ENCODE measurements around the gene SLPI. TPM values are rescaled to one million over a fixed set of nuclear protein-coding genes. Genes with fewer than 3 reads are reported as not detected.

Gene SLPI
- total RNA-seq, 2 experiments from 2014 or later = not detected

DNA sequence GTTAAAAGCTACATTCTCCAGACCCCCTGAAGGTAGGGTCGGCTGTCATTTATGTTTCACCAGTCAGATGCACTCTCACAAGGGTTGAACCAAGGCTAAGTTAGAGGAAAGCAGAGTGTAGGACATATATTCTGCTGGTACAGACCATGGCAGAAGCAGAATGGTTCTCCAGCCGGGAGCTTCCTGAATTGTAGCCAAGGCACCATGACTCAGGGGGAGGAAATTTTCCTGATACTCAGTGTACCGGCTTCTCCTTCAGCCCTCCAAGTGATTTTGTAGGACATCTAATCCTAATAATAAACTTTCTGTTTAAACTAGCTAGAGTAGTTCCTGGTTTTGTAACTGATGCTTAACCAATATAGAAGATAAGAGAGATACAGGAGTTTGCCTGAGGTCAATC lies 14.2 kb upstream of the SLPI start:
- Mint-ChIP-seq H3K27ac (no peak overlapping the region), H3K36me3 (no peaks in the 10 kb centered on the region), H3K4me1 (ENCODE audit: low read depth) (no peaks in the 10 kb centered on the region), H3K4me3 (no peak overlapping the region), H3K9me3 (no peaks in the 10 kb centered on the region), H3K27me3 (peaks cover 17% of the 10 kb centered on the region)
- no peak for DNase-seq
- CTCF ChIA-PET = interaction anchor here (0.8 to 2.0 kb wide), 3 partner anchors 23 to 50 kb away, joined by 3 to 10 read pairs (median 3); no protein-coding TSS in a partner anchor
- intact Hi-C loops (cut with micrococcal nuclease) = no loop called here
- POLR2A ChIA-PET = no interaction called here

DNA sequence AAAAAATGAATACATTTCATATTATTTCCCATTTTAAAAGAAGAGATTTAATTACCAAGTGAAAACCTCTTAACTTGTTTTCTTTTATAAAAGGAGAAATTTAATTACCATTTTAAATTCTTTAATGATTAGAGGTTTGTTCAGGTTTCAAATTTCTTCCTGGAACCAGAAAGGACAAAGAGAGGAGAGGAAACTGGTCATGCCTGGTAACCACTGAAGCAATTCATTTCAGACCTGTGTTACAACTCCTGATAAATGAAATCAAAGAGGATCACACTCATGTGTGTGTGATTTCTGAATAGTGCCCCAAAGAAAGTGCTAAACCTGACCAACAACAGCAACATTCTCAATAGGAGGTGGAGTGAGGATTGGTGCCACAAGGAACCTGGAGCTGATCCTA lies 12.6 kb upstream of the SLPI start:
- Mint-ChIP-seq H3K4me3 (no peak overlapping the region), H3K27ac (no peak overlapping the region)
- CTCF ChIA-PET = no interaction called here

DNA sequence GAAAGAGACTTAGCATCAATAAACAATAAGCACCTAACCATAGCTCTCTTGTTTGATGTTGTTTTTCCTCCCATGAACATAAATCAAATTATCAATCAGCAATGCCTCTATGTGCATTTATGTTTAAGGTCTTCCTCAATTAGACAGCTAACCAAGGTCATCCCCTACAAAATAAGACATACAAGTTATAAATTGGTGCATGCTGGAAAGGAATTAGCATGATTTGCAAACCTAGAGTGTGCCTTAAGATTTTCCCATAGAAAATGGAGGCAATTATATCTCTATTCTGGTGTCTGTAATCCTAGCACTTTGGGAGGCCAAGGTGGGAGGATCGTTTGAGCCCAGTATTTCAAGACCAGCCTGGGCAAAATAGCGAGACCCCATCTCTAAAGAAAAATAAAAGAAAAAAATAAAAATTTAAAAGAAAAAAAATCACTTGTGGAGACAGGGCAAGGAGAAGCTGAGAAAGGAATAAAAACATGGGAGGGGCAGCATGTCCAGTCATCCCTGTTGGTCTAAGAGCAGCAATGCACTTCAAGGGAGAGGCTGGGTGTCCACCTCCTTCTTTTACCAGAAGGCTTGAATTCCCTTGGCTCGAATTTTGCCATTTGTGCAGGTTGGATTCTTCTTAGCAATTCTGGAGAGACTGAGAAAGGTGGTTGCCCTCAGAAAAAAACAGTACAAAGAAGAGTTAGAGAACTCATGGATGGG lies 9.3 kb upstream of the SLPI start:
- CTCF ChIA-PET = interaction anchor here (1.3 kb wide), 1 partner anchor 30 kb away, joined by 3 read pairs; no protein-coding TSS in a partner anchor
- peaks cover 16% of the 10 kb centered on the region for H3K27me3 Mint-ChIP-seq
- H3K9me3 Mint-ChIP-seq = no peaks in the 10 kb centered on the region
- H3K36me3 Mint-ChIP-seq = no peaks in the 10 kb centered on the region
- POLR2A ChIA-PET = no interaction called here
- intact Hi-C loops (cut with micrococcal nuclease) = no loop called here
- DNase-seq = no peak
- H3K4me3 Mint-ChIP-seq = no peak overlapping the region
- no peaks in the 10 kb centered on the region for H3K4me1 Mint-ChIP-seq (ENCODE audit: low read depth)
- H3K27ac Mint-ChIP-seq = no peak overlapping the region

More for the DNA sequence above, 12.6 kb upstream of the SLPI start:
- no peaks in the 10 kb centered on the region for H3K9me3 Mint-ChIP-seq
- H3K27me3 Mint-ChIP-seq = peaks cover 14% of the 10 kb centered on the region
- H3K4me1 Mint-ChIP-seq (ENCODE audit: low read depth) = no peaks in the 10 kb centered on the region
- POLR2A ChIA-PET = no interaction called here
- no peak for DNase-seq
- intact Hi-C loops (cut with micrococcal nuclease) = no loop called here
- no peaks in the 10 kb centered on the region for H3K36me3 Mint-ChIP-seq

DNA sequence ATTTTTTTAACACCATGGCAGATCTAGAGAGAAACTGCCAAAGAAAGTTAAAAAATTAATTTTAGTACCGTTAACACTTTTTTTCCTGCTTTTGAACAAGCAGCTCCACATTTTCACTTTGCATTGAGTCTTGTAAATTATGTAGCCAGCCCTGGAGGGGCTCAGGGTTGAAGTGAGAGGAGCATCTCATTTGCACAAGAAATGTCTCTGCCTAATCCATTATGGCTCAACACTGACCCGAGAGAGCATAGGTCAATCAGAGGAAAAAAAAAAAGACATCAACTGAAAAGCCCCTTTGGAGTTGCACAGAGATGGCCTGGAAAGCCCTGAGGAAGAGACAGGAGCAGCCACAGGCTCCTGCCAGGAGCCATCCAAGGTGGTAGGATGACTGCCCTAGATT lies 4.3 kb upstream of the SLPI start:
- intact Hi-C loops (cut with micrococcal nuclease) = no loop called here
- no peak overlapping the region for H3K4me3 Mint-ChIP-seq
- no peaks in the 10 kb centered on the region for H3K4me1 Mint-ChIP-seq (ENCODE audit: low read depth)
- no peak for DNase-seq
- ChIA-PET POLR2A (no interaction called here), CTCF (no interaction called here)
- no peaks in the 10 kb centered on the region for H3K36me3 Mint-ChIP-seq
- H3K9me3 Mint-ChIP-seq = no peaks in the 10 kb centered on the region
- H3K27me3 Mint-ChIP-seq = peaks cover 19% of the 10 kb centered on the region
- no peak overlapping the region for H3K27ac Mint-ChIP-seq

DNA sequence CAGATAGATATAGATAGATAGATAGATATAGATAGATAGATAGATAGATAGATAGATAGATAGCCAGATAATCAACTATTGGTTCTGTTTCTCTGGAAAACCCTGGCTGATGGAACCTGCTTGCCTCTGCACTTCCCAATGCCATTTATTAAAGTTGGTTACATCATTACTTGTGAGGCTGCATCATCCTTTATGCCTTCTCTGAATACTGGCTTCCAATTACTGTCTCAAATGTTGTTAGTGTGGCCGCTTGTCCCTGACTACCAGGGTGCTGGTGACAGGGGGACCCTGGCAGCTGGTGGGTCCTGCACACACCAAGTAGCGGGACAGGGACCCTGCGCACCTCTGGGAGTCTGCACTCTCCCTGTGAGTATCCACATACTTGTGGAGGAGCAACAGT lies 3.9 kb upstream of the SLPI start:
- Mint-ChIP-seq H3K27me3 (peaks cover 23% of the 10 kb centered on the region), H3K27ac (no peak overlapping the region), H3K9me3 (no peaks in the 10 kb centered on the region), H3K36me3 (no peaks in the 10 kb centered on the region), H3K4me1 (ENCODE audit: low read depth) (no peaks in the 10 kb centered on the region), H3K4me3 (no peak overlapping the region)
- POLR2A ChIA-PET = no interaction called here
- intact Hi-C loops (cut with micrococcal nuclease) = no loop called here
- CTCF ChIA-PET = no interaction called here
- no peak for DNase-seq

DNA sequence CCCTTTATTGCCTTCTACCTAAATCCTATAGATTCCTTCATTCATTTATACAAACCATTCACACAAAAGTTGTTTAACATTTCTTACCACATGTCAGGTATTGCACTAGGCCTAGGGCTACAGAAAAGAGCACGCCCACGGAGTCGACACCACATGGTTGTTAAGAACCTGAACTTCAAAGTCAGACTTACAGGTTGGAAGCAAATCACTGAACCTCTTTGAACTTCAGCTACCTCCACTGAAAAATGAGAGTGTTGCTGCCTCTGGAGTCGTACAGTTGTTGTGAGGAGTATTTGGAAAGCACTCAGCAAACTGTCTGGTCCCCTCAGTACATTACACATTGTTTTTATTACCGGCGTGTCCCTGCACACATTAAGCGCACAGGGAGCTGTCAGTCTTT lies 3.3 kb upstream of the SLPI start:
- ChIA-PET CTCF (no interaction called here), POLR2A (no interaction called here)
- intact Hi-C loops (cut with micrococcal nuclease) = no loop called here
- Mint-ChIP-seq H3K36me3 (no peaks in the 10 kb centered on the region), H3K27ac (no peak overlapping the region), H3K4me1 (ENCODE audit: low read depth) (no peaks in the 10 kb centered on the region), H3K9me3 (no peaks in the 10 kb centered on the region), H3K27me3 (peaks cover 23% of the 10 kb centered on the region), H3K4me3 (no peak overlapping the region)
- DNase-seq = no peak

DNA sequence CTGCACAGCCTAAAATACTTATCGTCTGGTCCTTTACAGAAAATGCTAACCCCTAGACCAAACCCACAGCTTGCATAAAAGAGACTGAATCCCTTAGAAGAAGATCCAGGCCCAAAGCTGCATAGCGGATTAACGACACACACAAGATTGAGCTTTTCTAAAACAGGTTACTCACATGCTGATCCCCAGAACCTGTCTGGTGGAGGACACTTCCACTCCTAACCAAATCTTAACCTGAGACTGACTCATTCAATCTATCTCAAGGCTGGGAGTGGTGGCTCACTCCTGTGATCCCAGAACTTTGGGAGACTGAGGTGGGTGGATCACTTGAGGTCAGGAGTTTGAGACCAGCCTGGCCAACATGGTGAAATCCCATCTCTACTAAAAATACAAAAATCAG lies 2.8 kb upstream of the SLPI start:
- CTCF ChIA-PET = no interaction called here
- POLR2A ChIA-PET = no interaction called here
- Mint-ChIP-seq H3K27ac (no peak overlapping the region), H3K4me3 (no peak overlapping the region), H3K4me1 (ENCODE audit: low read depth) (no peaks in the 10 kb centered on the region), H3K9me3 (no peaks in the 10 kb centered on the region), H3K27me3 (peaks cover 26% of the 10 kb centered on the region), H3K36me3 (no peaks in the 10 kb centered on the region)
- no peak for DNase-seq
- intact Hi-C loops (cut with micrococcal nuclease) = no loop called here

DNA sequence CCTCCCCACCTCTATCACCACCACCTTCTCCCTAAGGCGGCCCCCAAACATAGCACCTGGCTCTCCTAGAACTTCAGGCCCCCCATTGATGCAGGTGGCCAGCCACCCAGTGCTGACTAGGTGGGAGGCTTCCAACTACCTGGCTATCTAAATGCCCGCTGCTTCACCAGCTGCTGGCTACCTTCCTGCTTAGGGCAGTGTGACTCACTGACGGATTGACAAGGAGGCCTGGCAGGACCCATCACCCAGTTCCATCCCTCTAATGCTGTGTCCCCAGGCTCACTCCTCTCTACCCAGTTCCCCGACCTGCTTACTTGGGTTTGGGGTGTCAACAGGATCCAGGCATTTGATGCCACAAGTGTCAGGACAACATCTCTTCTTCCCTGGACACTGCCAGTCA lies 1.1 kb downstream of the SLPI start:
- Mint-ChIP-seq H3K27ac (no peak overlapping the region), H3K4me1 (ENCODE audit: low read depth) (no peaks in the 10 kb centered on the region), H3K27me3 (peaks cover 26% of the 10 kb centered on the region), H3K36me3 (no peaks in the 10 kb centered on the region), H3K4me3 (no peak overlapping the region), H3K9me3 (no peaks in the 10 kb centered on the region)
- POLR2A ChIA-PET = no interaction called here
- DNase-seq = no peak
- intact Hi-C loops (cut with micrococcal nuclease) = no loop called here
- CTCF ChIA-PET = interaction anchor here (2.8 kb wide), 1 partner anchor 40 kb away, joined by 13 read pairs; no protein-coding TSS in a partner anchor

DNA sequence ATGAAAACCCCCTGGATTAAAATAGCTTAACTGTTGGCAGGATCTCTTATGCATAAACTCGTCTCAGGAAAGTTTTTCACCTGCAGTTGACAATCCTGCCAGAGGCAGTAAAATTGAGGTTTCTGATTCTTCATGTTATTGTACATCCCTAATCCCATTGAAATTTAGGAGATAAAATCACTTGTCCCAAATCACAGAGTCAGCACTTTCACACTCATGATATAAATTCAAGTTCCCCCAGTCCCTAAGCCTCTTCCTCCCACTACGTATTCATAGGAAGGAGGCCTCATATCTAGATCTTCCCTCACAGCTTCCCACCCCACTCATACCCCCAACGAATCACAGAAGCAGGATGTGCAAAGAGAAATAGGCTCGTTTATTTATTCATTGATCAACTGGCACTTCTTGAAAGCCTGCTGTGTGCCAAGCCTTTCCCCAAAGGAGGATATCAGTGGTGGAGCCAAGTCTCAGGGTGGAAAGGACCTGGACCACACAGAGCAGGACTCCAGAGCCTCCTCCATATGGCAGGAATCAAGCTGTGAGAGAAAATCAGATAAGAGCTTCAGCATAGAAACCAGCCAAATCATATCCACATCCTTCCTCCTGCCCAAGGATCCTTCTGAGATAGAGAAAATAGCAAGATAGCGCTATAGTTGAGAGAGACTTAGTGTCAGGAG lies 2.3 kb downstream of the SLPI start:
- no peak overlapping the region for H3K4me3 Mint-ChIP-seq
- no peak overlapping the region for H3K27ac Mint-ChIP-seq
- H3K36me3 Mint-ChIP-seq = no peaks in the 10 kb centered on the region
- intact Hi-C loops (cut with micrococcal nuclease) = no loop called here
- ChIA-PET CTCF (no interaction called here), POLR2A (no interaction called here)
- peaks cover 35% of the 10 kb centered on the region for H3K27me3 Mint-ChIP-seq
- DNase-seq = no peak
- H3K4me1 Mint-ChIP-seq (ENCODE audit: low read depth) = no peaks in the 10 kb centered on the region
- no peaks in the 10 kb centered on the region for H3K9me3 Mint-ChIP-seq

DNA sequence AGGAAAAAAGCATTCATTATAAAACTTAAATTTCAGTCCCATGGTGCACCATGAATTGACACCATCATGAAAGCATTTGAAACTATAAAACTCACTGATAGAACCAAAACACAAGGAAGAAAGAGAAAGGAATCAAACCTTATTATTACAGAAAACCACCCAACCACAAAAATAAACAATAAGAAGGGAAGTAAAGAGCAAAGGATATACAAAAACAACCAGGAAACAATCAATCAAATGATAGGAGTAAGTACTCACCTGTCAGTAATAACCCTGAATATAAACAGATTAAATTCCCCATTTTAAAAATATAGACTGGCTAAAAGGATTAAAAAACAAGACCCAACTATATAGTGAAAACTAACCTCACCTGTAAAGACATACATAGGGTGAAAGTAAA lies 5.8 kb downstream of the SLPI start:
- Mint-ChIP-seq H3K4me3 (no peak overlapping the region), H3K27ac (no peak overlapping the region), H3K36me3 (no peaks in the 10 kb centered on the region), H3K9me3 (no peaks in the 10 kb centered on the region), H3K27me3 (peaks cover 40% of the 10 kb centered on the region), H3K4me1 (ENCODE audit: low read depth) (no peaks in the 10 kb centered on the region)
- POLR2A ChIA-PET = no interaction called here
- no peak for DNase-seq
- intact Hi-C loops (cut with micrococcal nuclease) = no loop called here
- CTCF ChIA-PET = no interaction called here

DNA sequence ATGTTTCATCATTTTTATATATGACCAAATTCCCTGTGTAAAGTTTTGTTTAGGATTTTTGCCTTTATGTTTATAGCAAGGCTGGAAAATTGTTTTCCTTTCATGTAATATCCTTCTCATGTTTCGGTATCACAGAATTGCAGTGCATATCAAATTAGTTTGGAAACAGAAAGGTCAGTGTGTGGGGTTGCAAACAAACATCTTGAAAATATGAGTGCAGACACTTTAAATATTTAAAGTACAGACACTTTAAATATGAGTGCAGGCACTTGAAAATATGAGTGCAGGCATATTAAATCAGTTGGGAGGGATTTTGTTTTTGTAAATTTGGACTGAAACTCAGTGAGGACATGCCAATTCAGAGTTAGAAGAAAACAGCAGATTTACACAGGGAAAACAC lies 6.5 kb downstream of the SLPI start:
- Mint-ChIP-seq H3K4me3 (no peak overlapping the region), H3K9me3 (no peaks in the 10 kb centered on the region), H3K27me3 (peaks cover 37% of the 10 kb centered on the region), H3K27ac (no peak overlapping the region), H3K36me3 (no peaks in the 10 kb centered on the region), H3K4me1 (ENCODE audit: low read depth) (no peaks in the 10 kb centered on the region)
- DNase-seq = no peak
- intact Hi-C loops (cut with micrococcal nuclease) = no loop called here
- POLR2A ChIA-PET = no interaction called here
- CTCF ChIA-PET = no interaction called here

DNA sequence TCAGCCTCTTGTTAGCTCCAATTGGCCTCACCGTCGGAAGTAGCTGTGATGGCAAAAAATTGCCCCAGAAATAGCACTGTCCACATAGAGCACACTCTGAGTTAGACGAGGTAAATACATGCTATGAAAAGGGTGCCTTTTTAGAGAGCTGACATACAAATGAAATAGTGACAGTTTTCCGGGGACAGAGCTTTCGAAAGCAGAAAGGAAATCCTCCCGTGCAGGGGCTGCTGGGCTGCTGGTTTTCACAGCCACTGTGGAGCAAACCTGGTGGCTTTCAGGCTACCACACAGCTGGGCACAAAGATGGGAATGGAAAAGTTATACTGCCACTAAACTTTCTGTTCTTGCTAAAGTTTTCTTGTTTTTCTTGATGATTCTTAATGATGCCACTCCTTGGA lies 8.3 kb downstream of the SLPI start:
- ChIA-PET POLR2A (no interaction called here), CTCF (no interaction called here)
- H3K36me3 Mint-ChIP-seq = no peaks in the 10 kb centered on the region
- no peaks in the 10 kb centered on the region for H3K4me1 Mint-ChIP-seq (ENCODE audit: low read depth)
- no peak overlapping the region for H3K27ac Mint-ChIP-seq
- H3K9me3 Mint-ChIP-seq = no peaks in the 10 kb centered on the region
- no peak overlapping the region for H3K4me3 Mint-ChIP-seq
- DNase-seq = no peak
- intact Hi-C loops (cut with micrococcal nuclease) = no loop called here
- H3K27me3 Mint-ChIP-seq = peaks cover 32% of the 10 kb centered on the region

DNA sequence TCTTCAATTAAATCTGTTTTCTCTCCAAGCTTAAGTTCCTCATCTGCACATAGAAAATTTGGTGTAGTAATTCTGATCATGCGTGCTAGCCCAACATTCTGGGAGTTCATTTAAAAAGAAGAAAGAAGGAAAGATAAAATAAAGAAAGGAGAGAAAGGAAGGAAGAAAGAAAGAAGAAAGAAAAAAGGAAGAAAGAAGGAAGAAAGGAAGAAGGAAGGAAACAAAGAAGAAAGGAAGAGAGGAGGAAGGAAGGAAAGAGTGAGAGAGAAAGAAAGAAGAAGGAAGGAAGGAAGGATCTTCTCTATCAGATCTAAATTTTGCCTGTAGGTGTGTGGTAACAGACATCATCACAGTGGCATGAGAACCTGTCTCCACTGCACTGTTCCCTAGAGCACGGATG lies 16.2 kb downstream of the SLPI start:
- DNase-seq = no peak
- Mint-ChIP-seq H3K27ac (no peak overlapping the region), H3K9me3 (peaks cover 8% of the 10 kb centered on the region), H3K4me3 (no peak overlapping the region), H3K27me3 (peaks cover 19% of the 10 kb centered on the region), H3K36me3 (no peaks in the 10 kb centered on the region), H3K4me1 (ENCODE audit: low read depth) (no peaks in the 10 kb centered on the region)
- ChIA-PET POLR2A (no interaction called here), CTCF (no interaction called here)
- intact Hi-C loops (cut with micrococcal nuclease) = no loop called here
